GM23338 (cell line): ENCODE measurements around the gene ADSS1. TPM values are rescaled to one million over a fixed set of nuclear protein-coding genes. Genes with fewer than 3 reads are reported as not detected.

Source experiments
- ATAC-seq: fragments of 200-7000 bp; cut with Tn5 transposase; 3 replicates; pipeline ENCODE4 v1.9.1; 2020
- DNase-seq: peaks from one replicate; pipeline ENCODE4 v3.0.0-alpha.2; 2015; ENCODE audit warnings: low spot score
- H2AFZ ChIP-seq: fragments of 200-600 bp; sonication (generic); 2 replicates; pipeline ENCODE4 v1.8.0; 2016; ENCODE audit warnings: antibody characterized with exemption, mild to moderate bottlenecking, moderate library complexity
- H3F3A ChIP-seq: fragments of 200-600 bp; sonication (generic); replicated peaks from 2 replicates; pipeline ENCODE4 v1.8.0; 2017; ENCODE audit warnings: antibody characterized with exemption, mixed run types, low read depth
- H3K27ac ChIP-seq: fragments of 200-600 bp; sonication (generic); 2 replicates; pipeline ENCODE4 v1.6.1; 2016; ENCODE audit warnings: low read depth
- H3K27me3 ChIP-seq: fragments of 200-600 bp; sonication (generic); 2 replicates; pipeline ENCODE4 v1.8.0; 2016; ENCODE audit warnings: mild to moderate bottlenecking, mixed run types, moderate library complexity; ENCODE audit not compliant: insufficient read depth
- H3K36me3 ChIP-seq: fragments of 200-600 bp; sonication (generic); 2 replicates; pipeline ENCODE4 v1.8.0; 2016; ENCODE audit warnings: mild to moderate bottlenecking; ENCODE audit not compliant: insufficient read depth
- H3K4me1 ChIP-seq: fragments of 200-600 bp; sonication (generic); 2 replicates; pipeline ENCODE4 v1.8.0; 2016; ENCODE audit warnings: mild to moderate bottlenecking, moderate library complexity; ENCODE audit not compliant: insufficient read depth
- H3K4me2 ChIP-seq: fragments of 200-600 bp; sonication (generic); 2 replicates; pipeline ENCODE4 v1.7.1; 2017; ENCODE audit warnings: mixed run types
- H3K4me3 ChIP-seq: fragments of 200-600 bp; sonication (generic); 2 replicates; pipeline ENCODE4 v1.6.1; 2016; ENCODE audit warnings: mixed run types
- H3K79me2 ChIP-seq: fragments of 200-600 bp; sonication (generic); replicated peaks from 2 replicates; pipeline ENCODE4 v1.8.0; 2017; ENCODE audit warnings: mild to moderate bottlenecking; ENCODE audit not compliant: insufficient read depth
- H3K9me2 ChIP-seq: fragments of 200-600 bp; sonication (generic); 2 replicates; pipeline ENCODE4 v1.8.0; 2017; ENCODE audit not compliant: insufficient read depth
- H4K20me1 ChIP-seq: fragments of 200-600 bp; sonication (generic); replicated peaks from 2 replicates; pipeline ENCODE4 v1.8.0; 2017; ENCODE audit warnings: mild to moderate bottlenecking; ENCODE audit not compliant: insufficient read depth
- H3K27ac Mint-ChIP-seq: 2 replicates; pipeline ENCODE4 v1.8.0; 2020; ENCODE audit warnings: inconsistent platforms, mild to moderate bottlenecking, moderate library complexity, mixed read lengths
- H3K27me3 Mint-ChIP-seq: 3 replicates; pipeline ENCODE4 v1.8.0; 2022; ENCODE audit warnings: low read depth, mild to moderate bottlenecking, moderate library complexity, mixed read lengths, inconsistent platforms; ENCODE audit not compliant: insufficient read depth, poor library complexity
- H3K36me3 Mint-ChIP-seq: 3 replicates; pipeline ENCODE4 v1.8.0; 2021; ENCODE audit warnings: low read depth, mild to moderate bottlenecking, inconsistent platforms, moderate library complexity, mixed read lengths
- H3K4me1 Mint-ChIP-seq: 3 replicates; pipeline ENCODE4 v1.8.0; 2020; ENCODE audit warnings: mild to moderate bottlenecking, inconsistent platforms, mixed read lengths
- H3K4me3 Mint-ChIP-seq: 3 replicates; pipeline ENCODE4 v1.8.0; 2021; ENCODE audit warnings: moderate library complexity, mild to moderate bottlenecking, inconsistent platforms, mixed read lengths
- H3K9me3 Mint-ChIP-seq: 3 replicates; pipeline ENCODE4 v1.8.0; 2020; ENCODE audit warnings: moderate library complexity, mild to moderate bottlenecking, inconsistent platforms, mixed read lengths
- CTCF ChIP-seq, 2 experiments: fragments of 200-600 bp in 1 of 2; sonication (generic) in 1 of 2; conservative IDR thresholded peaks; 2 replicates each; pipeline versions ENCODE4 v1.5.1 to v1.6.1; 2016 to 2017; ENCODE audit warnings: antibody characterized with exemption in 2 of 2, low read depth in 2 of 2, mild to moderate bottlenecking in 2 of 2, moderate library complexity in 1 of 2
- EZH2phosphoT487 ChIP-seq: fragments of 200-600 bp; sonication (generic); IDR thresholded peaks from one replicate; pipeline ENCODE4 v1.8.1; 2018; ENCODE audit warnings: antibody characterized with exemption; ENCODE audit not compliant: unreplicated experiment
- NANOG ChIP-seq: IDR thresholded peaks from 2 replicates; pipeline ENCODE4 v1.6.1; 2016; ENCODE audit warnings: antibody characterized with exemption, borderline replicate concordance
- polyA plus RNA-seq: library from polyadenylated mRNA; unstranded; fragments of >200 nt; fragmentation: Nextera tagmentation; extraction: Ambion mirVana; gene quantifications from 2 replicates; pipeline ENCODE4 v1.2.1, GENCODE V29; 2016
- total RNA-seq: library from RNA; depleted of rRNA; stranded (reverse); fragments of >200 nt; shearing (Covaris generic); gene quantifications from 2 replicates; pipeline ENCODE4 v1.2.3, GENCODE V29; 2014
- TF ChIP-seq, protein P1 (sequence below): IDR thresholded peaks from one replicate; pipeline ENCODE4 v1.6.1; 2018; ENCODE audit warnings: antibody characterized with exemption; ENCODE audit not compliant: unreplicated experiment

The ADSS1 gene
- total and polyA plus RNA-seq, 2 experiments from 2014 or later = 9.5 to 11.6 TPM

- no peak for TF ChIP-seq NANOG
Observed at GRCh38 chr14:104772707-104773504, 48.9 kb downstream of the ADSS1 start (continued).

DNA sequence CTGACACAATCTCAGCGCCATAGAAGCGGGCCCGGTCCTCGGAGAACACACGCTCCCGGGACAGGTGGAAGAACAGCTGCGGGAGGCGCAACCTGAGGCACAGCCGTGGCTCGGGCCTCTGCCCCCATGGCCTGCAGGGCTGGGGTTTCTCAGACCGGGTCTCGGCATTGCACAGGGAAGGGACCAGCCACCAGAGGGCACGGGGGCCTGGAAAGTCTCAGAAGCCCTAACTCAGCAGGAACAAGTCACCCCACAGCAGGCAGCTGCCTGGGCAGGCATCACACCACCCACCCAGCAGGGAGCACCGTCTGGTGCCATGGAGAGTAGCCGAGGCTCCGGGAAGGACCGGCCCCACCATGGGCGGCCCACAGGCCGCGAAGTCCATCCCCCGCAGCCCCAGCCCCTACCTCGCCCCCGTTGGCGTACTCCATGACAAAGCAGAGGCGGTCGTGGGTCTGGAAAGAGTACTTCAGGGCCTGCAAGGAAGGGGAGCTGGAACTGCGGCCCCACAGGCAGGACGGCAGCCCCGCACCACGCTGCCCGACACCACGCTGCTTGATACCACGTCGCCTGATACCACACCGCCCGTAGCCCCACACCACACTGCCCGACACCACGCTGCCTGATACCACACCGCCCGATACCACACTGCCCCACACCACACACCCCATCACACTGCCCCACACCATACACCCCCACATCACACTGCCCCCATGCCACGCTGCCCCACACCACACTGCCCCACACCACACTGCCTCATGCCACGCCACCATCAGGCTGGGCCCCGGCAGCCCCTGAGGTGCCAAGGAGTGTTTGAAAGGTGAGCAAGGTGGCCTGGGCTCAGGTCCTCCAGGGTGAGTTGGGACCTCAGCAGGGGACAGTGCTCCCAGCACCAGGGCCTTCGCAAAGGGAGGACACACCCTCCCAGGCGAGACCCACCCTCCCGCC is 49.8 kb downstream of the ADSS1 start:
- H3K9me3 Mint-ChIP-seq = peaks cover 6% of the 10 kb centered on the region; the same call in 2 of the 3 replicates
- Histone ChIP-seq H3F3A (no peaks in the 10 kb centered on the region), H3K9me2 (no peaks in the 10 kb centered on the region), H3K27me3 (no peaks in the 10 kb centered on the region), H3K4me1 (peaks cover 10% of the 10 kb centered on the region), H3K79me2 (no peaks in the 10 kb centered on the region), H4K20me1 (no peaks in the 10 kb centered on the region), H3K4me3 (no peak overlapping the region), H3K4me2 (no peak overlapping the region), H3K27ac (no peak overlapping the region), H3K36me3 (0 out of 2 replicates have a peak, but pooled peaks cover 5% of the 10 kb centered on the region), H2AFZ (no peak overlapping the region)
- H3K4me3 Mint-ChIP-seq = no peak overlapping the region
- H3K4me1 Mint-ChIP-seq = peaks cover 15% of the 10 kb centered on the region
- H3K27me3 Mint-ChIP-seq = peaks cover 6% of the 10 kb centered on the region
- ATAC-seq (peak; percentile 2; the same call in 1 of the 3 replicates), DNase-seq (peak; percentile 40)
- peak overlapping the region; percentile 75; the same call in 1 of the 2 replicates for H3K27ac Mint-ChIP-seq
- TF ChIP-seq CTCF (conservative IDR thresholded peaks at IDR 0.05; ENCODE audit: low read depth in 2 of 2) (peak in 1 of 2 experiments; percentile 34; a peak in 2 of 4 replicates), EZH2phosphoT487 (no peak)
- TF ChIP-seq, protein P1, sequence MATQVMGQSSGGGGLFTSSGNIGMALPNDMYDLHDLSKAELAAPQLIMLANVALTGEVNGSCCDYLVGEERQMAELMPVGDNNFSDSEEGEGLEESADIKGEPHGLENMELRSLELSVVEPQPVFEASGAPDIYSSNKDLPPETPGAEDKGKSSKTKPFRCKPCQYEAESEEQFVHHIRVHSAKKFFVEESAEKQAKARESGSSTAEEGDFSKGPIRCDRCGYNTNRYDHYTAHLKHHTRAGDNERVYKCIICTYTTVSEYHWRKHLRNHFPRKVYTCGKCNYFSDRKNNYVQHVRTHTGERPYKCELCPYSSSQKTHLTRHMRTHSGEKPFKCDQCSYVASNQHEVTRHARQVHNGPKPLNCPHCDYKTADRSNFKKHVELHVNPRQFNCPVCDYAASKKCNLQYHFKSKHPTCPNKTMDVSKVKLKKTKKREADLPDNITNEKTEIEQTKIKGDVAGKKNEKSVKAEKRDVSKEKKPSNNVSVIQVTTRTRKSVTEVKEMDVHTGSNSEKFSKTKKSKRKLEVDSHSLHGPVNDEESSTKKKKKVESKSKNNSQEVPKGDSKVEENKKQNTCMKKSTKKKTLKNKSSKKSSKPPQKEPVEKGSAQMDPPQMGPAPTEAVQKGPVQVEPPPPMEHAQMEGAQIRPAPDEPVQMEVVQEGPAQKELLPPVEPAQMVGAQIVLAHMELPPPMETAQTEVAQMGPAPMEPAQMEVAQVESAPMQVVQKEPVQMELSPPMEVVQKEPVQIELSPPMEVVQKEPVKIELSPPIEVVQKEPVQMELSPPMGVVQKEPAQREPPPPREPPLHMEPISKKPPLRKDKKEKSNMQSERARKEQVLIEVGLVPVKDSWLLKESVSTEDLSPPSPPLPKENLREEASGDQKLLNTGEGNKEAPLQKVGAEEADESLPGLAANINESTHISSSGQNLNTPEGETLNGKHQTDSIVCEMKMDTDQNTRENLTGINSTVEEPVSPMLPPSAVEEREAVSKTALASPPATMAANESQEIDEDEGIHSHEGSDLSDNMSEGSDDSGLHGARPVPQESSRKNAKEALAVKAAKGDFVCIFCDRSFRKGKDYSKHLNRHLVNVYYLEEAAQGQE = no peak
- H3K36me3 Mint-ChIP-seq = peaks cover 37% of the 10 kb centered on the region
